Gastrocnemius medialis (tissue), 4 donors: Measurements from ENCODE around the gene KPNA1. TPM values are rescaled to one million over a fixed set of nuclear protein-coding genes. Genes with fewer than 3 reads are reported as not detected.

ENCODE experiments used
- ATAC-seq, 2 donors: fragments of 150-250 bp; one replicate each; pipeline ENCODE4 v1.9.1; 2016
- DNase-seq, 2 donors: peaks; one replicate each; pipeline ENCODE4 v3.0.0-alpha.2; 2019
- H3K27ac ChIP-seq, 4 donors: fragments of 200-600 bp; sonication (generic); 1 replicate in 1 of 4; 2 replicates in 3 of 4; pipeline ENCODE4 v1.5.1; 2016 to 2018; ENCODE audit warnings: mild to moderate bottlenecking in 2 of 4, moderate library complexity in 1 of 4
- H3K27me3 ChIP-seq, 3 donors: fragments of 200-600 bp; sonication (generic) in 2 of 3; 1 replicate in 1 of 3; 2 replicates in 2 of 3; pipeline versions ENCODE4 v1.5.1 to v1.6.0; 2016 to 2019; ENCODE audit warnings: mild to moderate bottlenecking in 1 of 3, moderate library complexity in 1 of 3
- H3K36me3 ChIP-seq, 2 donors: fragments of 200-600 bp; sonication (generic) in 1 of 2; one replicate each; pipeline ENCODE4 v1.5.1; 2017 to 2018
- H3K4me1 ChIP-seq, 2 donors: fragments of 200-600 bp; sonication (generic) in 1 of 2; one replicate each; pipeline ENCODE4 v1.5.1; 2016 to 2017; ENCODE audit warnings: mild to moderate bottlenecking in 2 of 2
- H3K4me3 ChIP-seq, 4 donors: fragments of 200-600 bp; sonication (generic) in 3 of 4; 1 replicate in 1 of 4; 2 replicates in 3 of 4; pipeline ENCODE4 v1.5.1; 2016 to 2019; ENCODE audit warnings: mild to moderate bottlenecking in 2 of 4
- H3K9me3 ChIP-seq, 3 donors: fragments of 200-600 bp; sonication (generic) in 2 of 3; 1 replicate in 1 of 3; 2 replicates in 2 of 3; pipeline ENCODE4 v1.5.1; 2016 to 2019
- CTCF ChIP-seq, 5 experiments: fragments of 450-650 bp in 3 of 5; fragments of 200-600 bp in 2 of 5; sonication (generic) in 2 of 5; IDR thresholded peaks in 4 of 5; conservative IDR thresholded peaks in 1 of 5; 1 replicate in 4 of 5; 2 replicates in 1 of 5; pipeline ENCODE4 v1.5.1; 2016 to 2019; ENCODE audit warnings: antibody characterized with exemption in 5 of 5, mild to moderate bottlenecking in 3 of 5, moderate library complexity in 3 of 5
- POLR2A ChIP-seq, 2 donors: fragments of 450-650 bp; IDR thresholded peaks; one replicate each; pipeline ENCODE4 v1.6.1; 2017; ENCODE audit warnings: antibody characterized with exemption in 2 of 2, mild to moderate bottlenecking in 2 of 2, moderate library complexity in 2 of 2
- in situ Hi-C, 4 donors: fragments of 200-750 bp; cut with MboI; loops; one replicate each; pipeline versions ENCODE4 v1.15.0 to v1.8.0; 2017; ENCODE audit warnings: low sequenced_read_pairs in 4 of 4
- intact Hi-C: fragments of 100-400 bp; cut with DNase I; formaldehyde crosslinking; loops from one replicate; pipeline ENCODE4 v1.15.1; 2023; ENCODE audit warnings: low total_unique reads
- total RNA-seq, 4 donors: library from RNA; depleted of rRNA; stranded (reverse); fragments of >200 nt; gene quantifications; one replicate each; pipeline versions ENCODE4 v1.1.0 to v1.2.3, GENCODE V29; 2016

Gene KPNA1
- total RNA-seq, 4 donors from 2014 or later = 108 to 119 (median 112) TPM

DNA sequence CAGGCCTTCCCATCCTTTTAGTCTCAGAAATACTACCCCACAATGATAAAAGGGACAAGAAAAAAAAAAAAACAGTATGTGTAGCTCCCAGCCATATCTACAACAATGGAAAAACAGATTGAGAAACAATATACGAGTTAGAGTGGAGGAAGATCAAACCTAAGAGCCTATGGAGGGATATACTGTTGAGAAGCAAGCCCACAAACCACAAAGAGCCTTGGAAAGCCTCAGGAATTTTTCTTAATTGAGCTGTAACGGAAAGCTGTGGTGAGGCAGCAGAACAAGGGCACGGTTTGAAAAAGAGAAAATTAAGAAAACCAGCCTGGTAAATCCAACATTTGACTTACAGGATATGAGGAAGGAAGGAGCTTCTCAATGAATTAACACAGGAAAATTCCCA, 21.4 kb downstream of the KPNA1 start:
- Histone ChIP-seq H3K27me3 (no peaks in the 10 kb centered on the region), H3K4me1 (peaks cover 11 to 27% of the 10 kb centered on the region in 2 donors), H3K27ac (no peak overlapping the region), H3K9me3 (no peaks in the 10 kb centered on the region), H3K36me3 (peaks cover 0 to 27% of the 10 kb centered on the region in 2 donors), H3K4me3 (no peak overlapping the region)
- intact Hi-C loops = no loop called here
- DNase-seq (no peak), ATAC-seq (no peak)
- in situ Hi-C loops = no loop called here
- TF ChIP-seq CTCF (IDR thresholded peaks at IDR 0.05 in 4 of 5, conservative IDR thresholded peaks at IDR 0.05 in 1 of 5) (no peak), POLR2A (IDR thresholded peaks at IDR 0.05) (no peak)

- DNase-seq (no peak), ATAC-seq (no peak)
- Histone ChIP-seq H3K4me3 (no peak overlapping the region), H3K36me3 (peaks cover 0 to 2% of the 10 kb centered on the region in 2 donors), H3K4me1 (peaks cover under 1 to 2% of the 10 kb centered on the region in 2 donors), H3K27me3 (no peaks in the 10 kb centered on the region), H3K27ac (no peak overlapping the region), H3K9me3 (no peaks in the 10 kb centered on the region)
- TF ChIP-seq POLR2A (IDR thresholded peaks at IDR 0.05) (no peak), CTCF (IDR thresholded peaks at IDR 0.05 in 4 of 5, conservative IDR thresholded peaks at IDR 0.05 in 1 of 5) (no peak)
- intact Hi-C loops (no loop called here), in situ Hi-C loops (no loop called here)
Observed at GRCh38 chr3:122488262-122488973, 26.3 kb downstream of the KPNA1 start.

- H3K4me1 ChIP-seq = peaks cover 9 to 11% of the 10 kb centered on the region in 2 donors
- peak; percentile 47 to 56 for ATAC-seq
- H3K9me3 ChIP-seq = no peaks in the 10 kb centered on the region
- H3K36me3 ChIP-seq = no peaks in the 10 kb centered on the region
- H3K4me3 ChIP-seq = no peak overlapping the region
- no peaks in the 10 kb centered on the region for H3K27me3 ChIP-seq
- DNase-seq = no peak
- H3K27ac ChIP-seq = peak overlapping the region in 3 of 4 donors; percentile 3 to 42 (median 26)
- in situ Hi-C loops (no loop called here), intact Hi-C loops (no loop called here)
- TF ChIP-seq POLR2A (IDR thresholded peaks at IDR 0.05) (no peak), CTCF (IDR thresholded peaks at IDR 0.05 in 4 of 5, conservative IDR thresholded peaks at IDR 0.05 in 1 of 5) (no peak)
Observed at GRCh38 chr3:122484985-122485384, 29.8 kb downstream of the KPNA1 start.

- TF ChIP-seq POLR2A (IDR thresholded peaks at IDR 0.05) (no peak), CTCF (IDR thresholded peaks at IDR 0.05 in 4 of 5, conservative IDR thresholded peaks at IDR 0.05 in 1 of 5) (no peak)
- Histone ChIP-seq H3K36me3 (no peaks in the 10 kb centered on the region), H3K9me3 (no peaks in the 10 kb centered on the region), H3K27ac (no peak overlapping the region), H3K4me3 (no peak overlapping the region), H3K4me1 (peaks cover 12 to 16% of the 10 kb centered on the region in 2 donors), H3K27me3 (no peaks in the 10 kb centered on the region)
- in situ Hi-C loops (no loop called here), intact Hi-C loops (no loop called here)
- ATAC-seq = no peak
- DNase-seq = no peak
Observed at GRCh38 chr3:122481390-122481789, 33.3 kb downstream of the KPNA1 start.
